Prostate gland (tissue), 2 donors: ENCODE data around the gene PHF11.

Source experiments
- CTCF ChIP-seq, 4 experiments: fragments of 200-600 bp in 2 of 4; fragments of 450-650 bp in 2 of 4; sonication (generic) in 2 of 4; IDR thresholded peaks; 1 replicate in 3 of 4; 2 replicates in 1 of 4; pipeline ENCODE4 v1.5.1; 2016 to 2019; ENCODE audit warnings: antibody characterized with exemption in 4 of 4, mild to moderate bottlenecking in 2 of 4, moderate library complexity in 2 of 4
- POLR2AphosphoS5 ChIP-seq: sonication (generic); formaldehyde crosslinking; IDR thresholded peaks from one replicate; pipeline ENCODE4 v1.6.1; 2017; ENCODE audit warnings: antibody characterized with exemption

- TF ChIP-seq CTCF (IDR thresholded peaks at IDR 0.05) (no peak), POLR2AphosphoS5 (no peak)
These were observed 43.6 kb downstream of the PHF11 start for GRCh38 chr13:49539313-49539712.
